HCT116 (cell line): Measurements from ENCODE around the gene GPC5. TPM values are rescaled to one million over a fixed set of nuclear protein-coding genes. Genes with fewer than 3 reads are reported as not detected.

Experiments used
- ATAC-seq: fragments of 200-7000 bp; cut with Tn5 transposase; 2 replicates; pipeline ENCODE4 v1.9.1; 2020; ENCODE audit warnings: mild to moderate bottlenecking, moderate library complexity
- BruUV-seq: library from RNA; stranded (reverse); fragments of 400-500 nt; replicated peaks from 2 replicates; lab custom pipeline; 2021; lab: Mats Ljungman, UMichigan
- CTCF ChIA-PET: fragments of 300-600 bp; sonication (Branson Sonifier 250); formaldehyde crosslinking; loops from one replicate; lab custom pipeline; 2021; ENCODE audit warnings: antibody characterized with exemption; lab: Charles Lee
- POLR2A ChIA-PET: fragments of 300-600, 350-600 bp; sonication (Branson Sonifier 250); formaldehyde crosslinking; loops from one replicate; lab custom pipeline; 2021; ENCODE audit warnings: antibody characterized with exemption; lab: Charles Lee
- RAD21 ChIA-PET, 2 experiments: fragments of 300-600 bp; sonication (Branson Sonifier 250); formaldehyde crosslinking; loops; one replicate each; lab custom pipeline; 2023; ENCODE audit warnings: low total read pairs in 2 of 2; ENCODE audit not compliant: uncharacterized antibody in 2 of 2, unreplicated experiment in 2 of 2, low non-redundant PET in 1 of 2; lab: Charles Lee
- DNase-seq: peaks from one replicate; pipeline ENCODE4 v3.0.0-alpha.2; 2010; ENCODE audit warnings: low read depth, low spot score
- H2AFZ ChIP-seq: fragments of 200-600 bp; shearing (Covaris generic), sonication (generic); 2 replicates; pipeline ENCODE4 v1.6.1; 2017; ENCODE audit warnings: low read depth, mixed run types, mixed read lengths, antibody characterized with exemption, low read length; ENCODE audit not compliant: poor library complexity, severe bottlenecking
- H3K27ac ChIP-seq: 2 replicates; pipeline ENCODE4 v1.5.1; 2012; ENCODE audit warnings: low read depth, low read length
- H3K27me3 ChIP-seq: fragments of 200-600 bp; sonication (generic); 2 replicates; pipeline ENCODE4 v1.6.1; 2016; ENCODE audit warnings: mixed run types, low read length, mixed read lengths; ENCODE audit not compliant: insufficient read depth
- H3K36me3 ChIP-seq, 2 experiments: fragments of 200-500 bp in 1 of 2; fragments of 200-600 bp in 1 of 2; sonication (Bioruptor generic) in 1 of 2; sonication (generic) in 1 of 2; 2 replicates each; pipeline versions ENCODE4 v1.5.1 to v1.6.1; 2014 to 2016; ENCODE audit warnings: low read length in 2 of 2, inconsistent platforms in 1 of 2, mixed read lengths in 1 of 2, mixed run types in 1 of 2; ENCODE audit not compliant: insufficient read depth in 2 of 2, control insufficient read depth in 1 of 2
- H3K4me1 ChIP-seq, 2 experiments: fragments of 200-600 bp in 1 of 2; sonication (generic) in 1 of 2; 2 replicates each; pipeline versions ENCODE4 v1.5.1 to v1.6.1; 2012 to 2017; ENCODE audit warnings: low read length in 2 of 2, inconsistent platforms in 1 of 2, mild to moderate bottlenecking in 1 of 2, mixed read lengths in 1 of 2, mixed run types in 1 of 2, moderate library complexity in 1 of 2; ENCODE audit not compliant: insufficient read depth in 2 of 2, control insufficient read depth in 1 of 2
- H3K4me2 ChIP-seq: fragments of 200-600 bp; sonication (generic); 2 replicates; pipeline ENCODE4 v1.6.1; 2017; ENCODE audit warnings: mixed run types, low read length, mixed read lengths
- H3K4me3 ChIP-seq, 2 experiments: fragments of 200-600 bp in 1 of 2; sonication (generic) in 1 of 2; replicated peaks in 1 of 2; 2 replicates each; pipeline ENCODE4 v1.5.1; 2011 to 2016; ENCODE audit warnings: low read length in 2 of 2, control low read depth in 1 of 2, low read depth in 1 of 2, mild to moderate bottlenecking in 1 of 2, mixed read lengths in 1 of 2, mixed run types in 1 of 2
- H3K79me2 ChIP-seq: fragments of 200-600 bp; sonication (generic); 2 replicates; pipeline ENCODE4 v1.6.1; 2017; ENCODE audit warnings: mild to moderate bottlenecking, mixed run types, low read length, moderate library complexity, mixed read lengths; ENCODE audit not compliant: insufficient read depth
- H3K9ac ChIP-seq: fragments of 200-600 bp; sonication (generic); 2 replicates; pipeline ENCODE4 v1.6.1; 2016; ENCODE audit warnings: low read length, mixed read lengths
- H3K9me2 ChIP-seq: fragments of 200-600 bp; sonication (generic), shearing (Covaris generic); 2 replicates; pipeline ENCODE4 v1.6.1; 2017; ENCODE audit warnings: mixed run types, mild to moderate bottlenecking, moderate library complexity; ENCODE audit not compliant: insufficient read depth
- H3K9me3 ChIP-seq, 2 experiments: fragments of 200-500 bp in 1 of 2; fragments of 200-600 bp in 1 of 2; sonication (Bioruptor generic) in 1 of 2; sonication (generic) in 1 of 2; 2 replicates each; pipeline ENCODE4 v1.6.1; 2014 to 2017; ENCODE audit warnings: low read length in 2 of 2, mixed read lengths in 2 of 2, inconsistent platforms in 1 of 2, low read depth in 1 of 2, mild to moderate bottlenecking in 1 of 2, mixed run types in 1 of 2, moderate library complexity in 1 of 2; ENCODE audit not compliant: control insufficient read depth in 1 of 2, insufficient read depth in 1 of 2
- H4K20me1 ChIP-seq: fragments of 200-600 bp; sonication (generic), shearing (Covaris generic); 2 replicates; pipeline ENCODE4 v1.6.1; 2017; ENCODE audit warnings: mixed run types, mild to moderate bottlenecking, moderate library complexity; ENCODE audit not compliant: insufficient read depth
- ATF3 ChIP-seq: IDR thresholded peaks from 2 replicates; pipeline ENCODE4 v1.6.1; 2012
- CEBPB ChIP-seq: IDR thresholded peaks from 2 replicates; pipeline ENCODE4 v1.6.1; 2012; ENCODE audit warnings: low read depth
- CTCF ChIP-seq, 3 experiments: fragments of 200-600 bp in 1 of 3; sonication (generic) in 1 of 3; IDR thresholded peaks in 2 of 3; conservative IDR thresholded peaks in 1 of 3; 2 replicates each; pipeline ENCODE4 v1.5.1; 2012 to 2017; ENCODE audit warnings: low read depth in 2 of 3, low read length in 2 of 3, antibody characterized with exemption in 1 of 3, borderline replicate concordance in 1 of 3, control low read depth in 1 of 3, mild to moderate bottlenecking in 1 of 3, mixed read lengths in 1 of 3, mixed run types in 1 of 3, moderate library complexity in 1 of 3; ENCODE audit not compliant: insufficient read depth in 1 of 3
- EGR1 ChIP-seq: IDR thresholded peaks from 2 replicates; pipeline ENCODE4 v1.6.1; 2012; ENCODE audit warnings: low read depth
- ELF1 ChIP-seq: IDR thresholded peaks from 2 replicates; pipeline ENCODE4 v1.6.1; 2012; ENCODE audit warnings: low read depth, borderline replicate concordance
- EZH2 ChIP-seq: fragments of 200-600 bp; sonication (generic); IDR thresholded peaks from 2 replicates; pipeline ENCODE4 v1.6.1; 2017; ENCODE audit warnings: antibody characterized with exemption, mixed run types
- EZH2phosphoT487 ChIP-seq: fragments of 200-600 bp; IDR thresholded peaks from 2 replicates; pipeline ENCODE4 v1.6.1; 2018; ENCODE audit warnings: antibody characterized with exemption, borderline replicate concordance
- FOSL1 ChIP-seq: IDR thresholded peaks from 2 replicates; pipeline ENCODE4 v1.6.1; 2012; ENCODE audit warnings: low read depth
- JUND ChIP-seq: IDR thresholded peaks from 2 replicates; pipeline ENCODE4 v1.6.1; 2012
- MAX ChIP-seq: IDR thresholded peaks from 2 replicates; pipeline ENCODE4 v1.6.1; 2012
- POLR2AphosphoS5 ChIP-seq: IDR thresholded peaks from 2 replicates; pipeline ENCODE4 v1.6.1; 2011; ENCODE audit warnings: mild to moderate bottlenecking, low read depth, low read length, moderate library complexity
- RAD21 ChIP-seq: IDR thresholded peaks from 2 replicates; pipeline ENCODE4 v1.6.1; 2012; ENCODE audit warnings: low read depth, mild to moderate bottlenecking
- SIN3A ChIP-seq: IDR thresholded peaks from 2 replicates; pipeline ENCODE4 v1.6.1; 2012; ENCODE audit warnings: low read depth
- SP1 ChIP-seq: IDR thresholded peaks from 2 replicates; pipeline ENCODE4 v1.6.1; 2012; ENCODE audit warnings: low read depth
- YY1 ChIP-seq: IDR thresholded peaks from 2 replicates; pipeline ENCODE4 v1.6.1; 2011; ENCODE audit warnings: low read length, low read depth, moderate library complexity, mild to moderate bottlenecking; ENCODE audit not compliant: insufficient replicate concordance; ENCODE audit errors: extremely low read depth
- ZBTB33 ChIP-seq: IDR thresholded peaks from 2 replicates; pipeline ENCODE4 v1.6.1; 2011; ENCODE audit warnings: mild to moderate bottlenecking, low read length, moderate library complexity; ENCODE audit not compliant: insufficient replicate concordance; ENCODE audit errors: extremely low read depth
- ZFX ChIP-seq: fragments of 450-650 bp; IDR thresholded peaks from 2 replicates; pipeline ENCODE4 v1.6.1; 2017
- ZNF274 ChIP-seq: fragments of 200-500 bp; sonication (Bioruptor generic); IDR thresholded peaks from 2 replicates; pipeline ENCODE4 v1.6.1; 2014; ENCODE audit warnings: mild to moderate bottlenecking, low read depth, low read length, inconsistent platforms
- intact Hi-C: fragments of 100-400 bp; cut with micrococcal nuclease; formaldehyde crosslinking; loops from 2 replicates; pipeline ENCODE4 v1.10.0; 2022
- total RNA-seq: library from RNA; stranded (reverse); gene quantifications from one replicate; pipeline ENCODE4 v1.2.1, GENCODE V29; 2021; ENCODE audit not compliant: unreplicated experiment

The GPC5 gene
- total RNA-seq, 1 experiment from 2014 or later = not detected

- TF ChIP-seq CTCF (IDR thresholded peaks at IDR 0.05 in 2 of 3, conservative IDR thresholded peaks at IDR 0.05 in 1 of 3; ENCODE audit: borderline replicate concordance in 1 of 3, insufficient read depth in 1 of 3, low read depth in 2 of 3, low read length in 2 of 3) (no peak), EZH2phosphoT487 (no peak), CEBPB (no peak), ATF3 (no peak), ZFX (no peak)
- TF ChIP-seq, all 23 proteins: peak for 0
Observed at GRCh38 chr13:91533354-91533753, 134.9 kb downstream of the GPC5 start (continued).

GRCh38 chr13:91534996-91535395, 136.6 kb downstream of the GPC5 start:
- RAD21 ChIA-PET = no interaction called here
- H3K9me3 ChIP-seq = peaks cover 3 to 5% of the 10 kb centered on the region in 2 experiments; a peak in 2 of 4 replicates
- no peak overlapping the region for H3K4me2 ChIP-seq
- no peak overlapping the region for H3K9ac ChIP-seq
- BruUV-seq = no TSS peak
- H3K27me3 ChIP-seq = no peaks in the 10 kb centered on the region
- CTCF ChIA-PET = no interaction called here
- no peaks in the 10 kb centered on the region for H3K9me2 ChIP-seq
- POLR2A ChIA-PET = no interaction called here
- H4K20me1 ChIP-seq = no peaks in the 10 kb centered on the region
- H3K4me3 ChIP-seq = no peak overlapping the region
- H3K4me1 ChIP-seq = no peaks in the 10 kb centered on the region
- TF ChIP-seq CTCF (IDR thresholded peaks at IDR 0.05 in 2 of 3, conservative IDR thresholded peaks at IDR 0.05 in 1 of 3; ENCODE audit: borderline replicate concordance in 1 of 3, insufficient read depth in 1 of 3, low read depth in 2 of 3, low read length in 2 of 3) (no peak), JUND (no peak), EGR1 (no peak), POLR2AphosphoS5 (no peak), RAD21 (no peak), CEBPB (no peak), EZH2 (no peak), ZBTB33 (no peak), SIN3A (no peak), ZFX (no peak), ELF1 (no peak), MAX (no peak), YY1 (no peak), FOSL1 (no peak), SP1 (no peak), ZNF274 (no peak)
- no peak overlapping the region for H2AFZ ChIP-seq
- H3K36me3 ChIP-seq = no peaks in the 10 kb centered on the region
- ATAC-seq (no peak), DNase-seq (no peak)
- H3K79me2 ChIP-seq = no peaks in the 10 kb centered on the region
- intact Hi-C loops = no loop called here
- H3K27ac ChIP-seq = no peak overlapping the region
